H9 (cell line): Measurements from ENCODE around the gene S1PR5. TPM values are rescaled to one million over a fixed set of nuclear protein-coding genes. Genes with fewer than 3 reads are reported as not detected.

Experiments used
- DNase-seq: peaks from one replicate; pipeline ENCODE4 v3.0.0-alpha.2; 2017
- H2AFZ ChIP-seq: one replicate; pipeline ENCODE4 v1.6.1; 2013; ENCODE audit warnings: mild to moderate bottlenecking, low read length, control low read depth, moderate library complexity
- H2AK5ac ChIP-seq: 2 replicates; pipeline ENCODE4 v1.6.1; 2013; ENCODE audit warnings: low read length, control low read depth, mixed read lengths; ENCODE audit not compliant: insufficient read length
- H2BK120ac ChIP-seq: one replicate; pipeline ENCODE4 v1.6.1; 2013; ENCODE audit warnings: low read depth, mild to moderate bottlenecking, low read length, control low read depth, inconsistent platforms; ENCODE audit not compliant: poor library complexity, severe bottlenecking
- H2BK12ac ChIP-seq: 2 replicates; pipeline ENCODE4 v1.6.1; 2013; ENCODE audit warnings: low read length, control low read depth, mixed read lengths, low read depth; ENCODE audit not compliant: insufficient read length
- H2BK15ac ChIP-seq: 2 replicates; pipeline ENCODE4 v1.6.1; 2013; ENCODE audit warnings: low read depth, low read length, control low read depth
- H2BK20ac ChIP-seq: one replicate; pipeline ENCODE4 v1.6.1; 2013; ENCODE audit warnings: low read depth, mild to moderate bottlenecking, low read length, control low read depth, inconsistent platforms; ENCODE audit not compliant: poor library complexity, severe bottlenecking
- H2BK5ac ChIP-seq: 2 replicates; pipeline ENCODE4 v1.6.1; 2013; ENCODE audit warnings: low read length, control low read depth, mixed read lengths; ENCODE audit not compliant: insufficient read length
- H3K14ac ChIP-seq: 2 replicates; pipeline ENCODE4 v1.6.1; 2013; ENCODE audit warnings: low read length, control low read depth; ENCODE audit not compliant: insufficient read depth
- H3K18ac ChIP-seq: 2 replicates; pipeline ENCODE4 v1.6.1; 2013; ENCODE audit warnings: low read depth, mild to moderate bottlenecking, mixed read lengths, low read length, control low read depth; ENCODE audit not compliant: insufficient read length
- H3K23ac ChIP-seq: 2 replicates; pipeline ENCODE4 v1.6.1; 2013; ENCODE audit warnings: low read length, control low read depth, mixed read lengths, low read depth; ENCODE audit not compliant: insufficient read length
- H3K23me2 ChIP-seq: 2 replicates; pipeline ENCODE4 v1.6.1; 2013; ENCODE audit warnings: low read depth, mild to moderate bottlenecking, mixed read lengths, low read length, control low read depth; ENCODE audit not compliant: insufficient read length, poor library complexity, severe bottlenecking
- H3K27ac ChIP-seq: 2 replicates; pipeline ENCODE4 v1.5.1; 2013; ENCODE audit warnings: low read length, control low read depth, mixed read lengths, low read depth; ENCODE audit not compliant: insufficient read length
- H3K27me3 ChIP-seq: 2 replicates; pipeline ENCODE4 v1.6.1; 2013; ENCODE audit warnings: low read length, control low read depth, inconsistent platforms; ENCODE audit not compliant: insufficient read depth
- H3K4ac ChIP-seq: 2 replicates; pipeline ENCODE4 v1.6.1; 2013; ENCODE audit warnings: low read depth, mild to moderate bottlenecking, control low read depth, inconsistent platforms, low read length, moderate library complexity
- H3K4me1 ChIP-seq: 2 replicates; pipeline ENCODE4 v1.6.1; 2013; ENCODE audit warnings: low read length, control low read depth, inconsistent platforms; ENCODE audit not compliant: insufficient read depth
- H3K4me2 ChIP-seq: 2 replicates; pipeline ENCODE4 v1.6.1; 2013; ENCODE audit warnings: low read length, control low read depth, mixed read lengths; ENCODE audit not compliant: insufficient read length, insufficient read depth
- H3K56ac ChIP-seq: 2 replicates; pipeline ENCODE4 v1.6.1; 2013; ENCODE audit warnings: low read depth, mild to moderate bottlenecking, mixed read lengths, low read length, control low read depth; ENCODE audit not compliant: insufficient read length
- H3K79me1 ChIP-seq: 2 replicates; pipeline ENCODE4 v1.6.1; 2013; ENCODE audit warnings: low read depth, mild to moderate bottlenecking, moderate library complexity, low read length, control low read depth, inconsistent platforms; ENCODE audit not compliant: insufficient read depth, poor library complexity, severe bottlenecking
- H3K79me2 ChIP-seq: 2 replicates; pipeline ENCODE4 v1.6.1; 2013; ENCODE audit warnings: low read length, control low read depth, inconsistent platforms; ENCODE audit not compliant: insufficient read depth
- H3K9ac ChIP-seq: 2 replicates; pipeline ENCODE4 v1.6.1; 2013; ENCODE audit warnings: low read length, control low read depth, mixed read lengths; ENCODE audit not compliant: insufficient read length; ENCODE audit errors: extremely low read depth
- H3K9me3 ChIP-seq: one replicate; pipeline ENCODE4 v1.6.1; 2013; ENCODE audit warnings: low read depth, low read length, inconsistent platforms; ENCODE audit not compliant: control insufficient read depth
- H3T11ph ChIP-seq: one replicate; pipeline ENCODE4 v1.6.1; 2013; ENCODE audit warnings: mild to moderate bottlenecking, low read length, control low read depth, inconsistent platforms
- H4K20me1 ChIP-seq: one replicate; pipeline ENCODE4 v1.6.1; 2013; ENCODE audit not compliant: control insufficient read depth, insufficient read length, insufficient read depth
- H4K5ac ChIP-seq: 2 replicates; pipeline ENCODE4 v1.6.1; 2013; ENCODE audit warnings: low read depth, mild to moderate bottlenecking, mixed read lengths, low read length, control low read depth; ENCODE audit not compliant: insufficient read length
- H4K8ac ChIP-seq: replicated peaks from 2 replicates; pipeline ENCODE4 v1.6.1; 2013; ENCODE audit warnings: low read length, control low read depth, mixed read lengths, low read depth; ENCODE audit not compliant: insufficient read length
- H4K91ac ChIP-seq: 2 replicates; pipeline ENCODE4 v1.6.1; 2013; ENCODE audit warnings: low read depth, mild to moderate bottlenecking, moderate library complexity, mixed read lengths, low read length, control low read depth; ENCODE audit not compliant: insufficient read length
- H3K27ac Mint-ChIP-seq, 3 experiments: 2 replicates in 2 of 3; 3 replicates in 1 of 3; pipeline ENCODE4 v1.8.0; 2020 to 2021; ENCODE audit warnings: mixed read lengths in 3 of 3, mild to moderate bottlenecking in 1 of 3, moderate library complexity in 1 of 3
- H3K27me3 Mint-ChIP-seq: 2 replicates; pipeline ENCODE4 v1.8.0; 2021; ENCODE audit warnings: low read depth, mild to moderate bottlenecking, moderate library complexity, mixed read lengths
- H3K36me3 Mint-ChIP-seq, 3 experiments: 2 replicates in 2 of 3; 3 replicates in 1 of 3; pipeline ENCODE4 v1.8.0; 2020 to 2021; ENCODE audit warnings: low read depth in 3 of 3, mixed read lengths in 3 of 3; ENCODE audit not compliant: insufficient read depth in 1 of 3
- H3K4me1 Mint-ChIP-seq, 2 experiments: 2 replicates each; pipeline ENCODE4 v1.8.0; 2020; ENCODE audit warnings: mixed read lengths in 2 of 2
- H3K4me3 Mint-ChIP-seq, 2 experiments: 2 replicates in 1 of 2; 3 replicates in 1 of 2; pipeline ENCODE4 v1.8.0; 2020 to 2021; ENCODE audit warnings: mild to moderate bottlenecking in 2 of 2, mixed read lengths in 2 of 2, moderate library complexity in 1 of 2
- H3K9me3 Mint-ChIP-seq, 2 experiments: 2 replicates in 1 of 2; 3 replicates in 1 of 2; pipeline ENCODE4 v1.8.0; 2020; ENCODE audit warnings: mild to moderate bottlenecking in 2 of 2, mixed read lengths in 2 of 2, moderate library complexity in 1 of 2
- WGBS: extraction: QIAGEN DNeasy Blood & Tissue Kit; methylation state at CpG from one replicate; pipeline ENCODE4 v1.1.7; 2013; ENCODE audit warnings: missing lambda C conversion rate, low lambda C conversion rate, mixed read lengths; ENCODE audit not compliant: insufficient read length; ENCODE audit errors: extremely low coverage; 5-methylcytosine and 5-hydroxymethylcytosine counted together
- total RNA-seq: library from RNA; stranded (reverse); gene quantifications from 2 replicates; pipeline ENCODE4 v1.2.1, GENCODE V29; 2021
- TF ChIP-seq, protein P1 (sequence below): fragments of 200-600 bp; sonication (generic); conservative IDR thresholded peaks from 3 replicates; pipeline ENCODE4 v1.8.0; 2021; ENCODE audit warnings: antibody characterized with exemption, mild to moderate bottlenecking

Gene S1PR5
- total RNA-seq, 1 experiment from 2014 or later = 8.1 TPM

DNA sequence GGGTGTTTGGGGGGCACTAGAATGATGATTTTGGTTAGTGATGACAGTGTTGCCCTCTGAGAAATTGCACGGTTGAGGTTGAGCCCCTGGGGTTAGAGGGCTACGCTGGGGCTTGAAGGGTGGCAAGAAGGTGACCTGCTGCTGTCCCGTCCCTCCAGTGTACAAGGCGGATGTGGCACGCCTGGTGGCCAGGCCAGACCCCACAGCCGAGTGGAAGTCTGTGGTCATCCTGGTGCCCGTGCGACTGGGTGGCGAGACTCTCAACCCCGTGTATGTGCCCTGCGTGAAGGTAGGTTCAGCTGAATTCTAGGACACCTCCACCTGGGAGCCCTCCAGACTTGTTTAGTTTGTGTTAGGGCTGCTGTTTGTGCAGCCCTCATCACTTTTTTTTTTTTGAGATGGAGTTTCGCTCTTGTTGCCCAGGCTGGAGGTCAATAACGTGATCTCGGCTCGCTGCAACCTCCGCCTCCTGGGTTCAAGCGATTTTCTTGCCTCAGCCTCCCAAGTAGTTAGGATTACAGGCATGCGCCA lies 31.6 kb upstream of the S1PR5 start:
- H4K5ac ChIP-seq = no peak overlapping the region
- H3K9ac ChIP-seq = no peak overlapping the region
- H2AK5ac ChIP-seq = no peak overlapping the region
- no peak overlapping the region for H3K4ac ChIP-seq
- H2BK120ac ChIP-seq = no peak overlapping the region
- TF ChIP-seq, protein P1, sequence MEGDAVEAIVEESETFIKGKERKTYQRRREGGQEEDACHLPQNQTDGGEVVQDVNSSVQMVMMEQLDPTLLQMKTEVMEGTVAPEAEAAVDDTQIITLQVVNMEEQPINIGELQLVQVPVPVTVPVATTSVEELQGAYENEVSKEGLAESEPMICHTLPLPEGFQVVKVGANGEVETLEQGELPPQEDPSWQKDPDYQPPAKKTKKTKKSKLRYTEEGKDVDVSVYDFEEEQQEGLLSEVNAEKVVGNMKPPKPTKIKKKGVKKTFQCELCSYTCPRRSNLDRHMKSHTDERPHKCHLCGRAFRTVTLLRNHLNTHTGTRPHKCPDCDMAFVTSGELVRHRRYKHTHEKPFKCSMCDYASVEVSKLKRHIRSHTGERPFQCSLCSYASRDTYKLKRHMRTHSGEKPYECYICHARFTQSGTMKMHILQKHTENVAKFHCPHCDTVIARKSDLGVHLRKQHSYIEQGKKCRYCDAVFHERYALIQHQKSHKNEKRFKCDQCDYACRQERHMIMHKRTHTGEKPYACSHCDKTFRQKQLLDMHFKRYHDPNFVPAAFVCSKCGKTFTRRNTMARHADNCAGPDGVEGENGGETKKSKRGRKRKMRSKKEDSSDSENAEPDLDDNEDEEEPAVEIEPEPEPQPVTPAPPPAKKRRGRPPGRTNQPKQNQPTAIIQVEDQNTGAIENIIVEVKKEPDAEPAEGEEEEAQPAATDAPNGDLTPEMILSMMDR = no peak
- no CpG with 5 or more reads among the region's 18 CpGs for WGBS
- no peak overlapping the region for H3K14ac ChIP-seq
- no peaks in the 10 kb centered on the region for H3K79me1 ChIP-seq
- H2AFZ ChIP-seq = no peak overlapping the region
- H3K4me2 ChIP-seq = no peak overlapping the region
- H2BK15ac ChIP-seq = no peak overlapping the region
- H3K4me1 ChIP-seq = no peaks in the 10 kb centered on the region
- no peak overlapping the region for H4K91ac ChIP-seq
- H3T11ph ChIP-seq = no peak overlapping the region
- H3K9me3 ChIP-seq = no peaks in the 10 kb centered on the region
- no peaks in the 10 kb centered on the region for H4K20me1 ChIP-seq
- H3K27ac ChIP-seq = no peak overlapping the region
- H3K56ac ChIP-seq = no peak overlapping the region
- H3K27ac Mint-ChIP-seq = no peak overlapping the region
- H3K4me3 Mint-ChIP-seq = 0 out of 5 replicates have a peak overlapping the region, but pooled peaks of 1 of the 2 experiments have one; percentile 32
- no peaks in the 10 kb centered on the region for H3K9me3 Mint-ChIP-seq
- no peak overlapping the region for H3K18ac ChIP-seq
- H3K4me1 Mint-ChIP-seq = peaks cover 2 to 9% of the 10 kb centered on the region in 2 experiments; a peak in 1 of 4 replicates
- DNase-seq = no peak
- no peaks in the 10 kb centered on the region for H3K79me2 ChIP-seq
- no peak overlapping the region for H2BK20ac ChIP-seq
- peaks cover 32 to 65% (median 58%) of the 10 kb centered on the region in 3 experiments; a peak in 6 of 7 replicates for H3K36me3 Mint-ChIP-seq
- no peaks in the 10 kb centered on the region for H3K27me3 Mint-ChIP-seq
- no peaks in the 10 kb centered on the region for H3K23me2 ChIP-seq
- H2BK5ac ChIP-seq = no peak overlapping the region
- H2BK12ac ChIP-seq = no peak overlapping the region
- H3K23ac ChIP-seq = no peak overlapping the region
- H4K8ac ChIP-seq = no peak overlapping the region
- H3K27me3 ChIP-seq = no peaks in the 10 kb centered on the region
